HG03175 (cell line): ENCODE data around the gene C4orf50.

Experiments used
- ATAC-seq: cut with Tn5 transposase; IDR thresholded peaks from one replicate; pipeline ENCODE4 v1.9.1; 2021; ENCODE audit warnings: mild to moderate bottlenecking, moderate library complexity; ENCODE audit not compliant: unreplicated experiment

C4orf50 gene

GRCh38 chr4:6018331-6018730, at the start of gene C4orf50:
Gene C4orf50 (minus strand): TSS chr4:6018431.
- ATAC-seq: no peak

DNA sequence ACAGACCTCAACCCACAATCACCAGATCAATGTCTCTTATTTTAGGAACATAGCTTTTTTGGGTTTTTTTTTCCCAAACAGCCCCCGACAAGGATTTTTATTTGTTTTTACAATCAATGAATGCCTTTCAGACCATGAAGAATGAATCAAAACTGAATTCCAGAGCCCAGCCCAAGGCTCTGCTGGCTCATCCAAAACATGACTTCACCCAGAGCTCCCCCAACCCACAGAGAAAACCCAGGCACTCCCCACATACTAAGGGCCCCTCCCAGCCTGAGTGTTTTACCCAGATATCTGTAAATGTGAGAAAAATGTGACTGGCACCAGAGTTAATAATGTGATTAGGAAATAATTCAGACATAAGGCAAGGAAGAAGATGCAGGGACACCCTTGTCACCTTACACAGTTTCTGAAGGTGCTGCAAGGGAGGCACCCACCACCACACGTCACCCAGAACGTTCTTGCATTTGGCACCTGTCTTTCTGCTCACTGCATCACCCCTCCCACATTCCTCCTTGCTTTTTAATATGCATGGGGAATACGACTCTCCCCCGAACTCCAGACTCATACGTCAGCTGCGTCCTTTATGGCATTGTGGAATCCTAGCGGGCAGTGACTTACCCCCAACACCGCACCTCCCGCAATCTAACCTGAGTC, 47.8 kb upstream of the C4orf50 start:
- ATAC-seq: no peak

- no peak for ATAC-seq
Measured at GRCh38 chr4:6065166-6065565, 46.9 kb upstream of the C4orf50 start.

GRCh38 chr4:6064383-6064782, 46.2 kb upstream of the C4orf50 start:
- ATAC-seq: no peak

- ATAC-seq: no peak
Measured at GRCh38 chr4:6063684-6064083, 45.5 kb upstream of the C4orf50 start.

DNA sequence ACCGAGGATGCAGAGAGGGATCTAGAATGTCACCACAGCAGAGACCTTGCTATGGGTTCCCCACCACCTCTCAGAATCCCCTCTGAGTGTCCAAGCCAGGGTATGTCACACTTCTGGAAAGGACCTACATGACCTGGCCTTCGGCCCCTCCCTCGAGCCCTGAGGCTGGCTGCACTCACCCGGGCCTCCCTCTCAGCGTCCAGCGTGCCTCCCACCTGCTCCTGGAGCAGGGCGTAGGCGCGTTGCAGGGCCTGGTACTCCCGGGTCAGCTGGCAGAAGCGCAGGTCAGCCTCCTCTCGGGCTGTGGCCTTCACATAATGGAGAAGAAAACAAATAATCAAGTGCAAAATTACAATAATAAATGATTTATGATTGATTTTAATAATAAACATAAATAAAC, 43.9 kb upstream of the C4orf50 start:
- ATAC-seq: no peak

DNA sequence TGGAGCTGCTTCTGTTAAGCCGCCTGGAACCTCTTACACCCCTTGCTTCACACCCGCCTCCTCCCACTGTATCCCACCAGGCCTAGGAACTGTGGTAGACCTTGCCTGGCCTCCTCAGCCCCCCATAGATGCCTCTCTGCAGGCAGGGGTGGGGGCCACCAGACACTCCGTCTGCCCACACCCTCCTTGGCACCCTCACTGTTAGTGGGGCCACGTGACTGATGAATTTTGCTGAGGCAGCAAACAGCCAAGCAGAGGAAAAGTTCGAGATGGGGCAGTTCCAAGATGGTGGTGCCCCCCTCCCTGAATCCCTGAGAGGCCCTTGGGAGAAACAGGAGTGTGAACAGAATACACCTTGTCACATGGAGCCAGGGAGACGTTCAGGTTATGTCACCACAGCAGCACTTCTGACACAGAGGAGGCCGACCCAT, 41.2 kb upstream of the C4orf50 start:
- ATAC-seq: no peak

GRCh38 chr4:6058531-6059374, 40.5 kb upstream of the C4orf50 start:
- ATAC-seq: no peak

DNA sequence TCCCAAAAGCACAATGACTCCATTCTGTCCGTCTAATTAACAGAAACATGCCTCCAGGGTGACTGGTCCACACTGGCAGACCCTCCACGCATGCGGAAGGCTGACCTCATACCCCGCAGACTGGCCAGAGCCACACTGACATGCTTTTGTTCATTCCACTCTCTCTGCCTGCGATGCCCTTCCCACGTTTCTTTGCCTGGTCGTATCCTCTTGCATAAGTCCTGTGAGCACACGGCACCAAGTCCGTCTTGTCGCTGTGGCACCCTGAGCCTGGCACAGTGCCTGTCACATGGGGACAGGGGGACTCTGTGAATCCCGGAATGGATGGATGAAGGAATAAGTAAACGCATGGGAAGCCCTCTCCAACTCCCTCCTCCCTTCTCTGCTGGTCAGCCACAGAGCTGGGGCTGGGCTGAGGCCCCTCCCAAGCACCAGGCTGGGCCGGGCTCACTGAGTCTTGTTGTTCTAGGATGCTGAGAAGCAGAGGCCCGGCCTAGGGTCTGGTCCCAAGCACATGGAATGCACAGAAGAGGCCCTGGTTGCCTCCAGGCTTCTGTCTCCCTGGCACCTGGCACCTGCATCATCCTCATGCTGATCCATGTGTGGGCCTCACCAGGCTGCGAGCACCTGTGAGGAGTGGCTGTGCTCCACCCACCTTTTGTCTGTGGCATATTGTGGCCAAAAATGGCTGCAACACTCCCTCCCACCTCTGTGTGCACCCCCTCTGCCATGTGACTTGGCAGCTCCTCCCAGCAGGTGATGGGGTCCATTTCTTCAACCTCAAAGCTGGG, 38.9 kb upstream of the C4orf50 start:
- ATAC-seq: no peak

- no peak for ATAC-seq
Measured at GRCh38 chr4:6055436-6055835, 37.2 kb upstream of the C4orf50 start.

GRCh38 chr4:6055030-6055429, 36.8 kb upstream of the C4orf50 start:
- no peak for ATAC-seq

GRCh38 chr4:6054162-6054922, 36.1 kb upstream of the C4orf50 start:
- ATAC-seq: no peak

- no peak for ATAC-seq
Measured at GRCh38 chr4:6052679-6053078, 34.4 kb upstream of the C4orf50 start.

GRCh38 chr4:6050551-6050950, 32.3 kb upstream of the C4orf50 start:
- ATAC-seq: no peak

- ATAC-seq: no peak
Measured at GRCh38 chr4:6049985-6050384, 31.8 kb upstream of the C4orf50 start.

DNA sequence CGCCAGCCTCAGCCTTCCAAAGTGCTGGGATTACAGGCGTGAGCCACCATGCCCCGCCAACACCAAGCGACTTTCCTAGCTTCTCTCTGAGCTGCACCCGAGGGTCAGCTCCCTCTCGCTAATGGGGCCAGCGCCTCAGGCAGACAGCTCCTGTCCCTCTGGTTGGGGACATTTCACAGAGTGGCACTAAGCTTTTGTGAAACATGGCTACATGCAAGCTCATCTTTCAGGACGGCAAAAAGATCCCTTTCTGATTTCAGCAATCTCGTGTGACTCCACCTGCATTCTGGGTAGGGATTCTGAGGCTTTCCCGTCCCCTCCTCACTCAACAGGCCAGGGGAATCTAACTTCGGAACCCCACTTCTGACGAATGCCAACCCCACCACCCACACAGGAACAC, 31.0 kb upstream of the C4orf50 start:
- ATAC-seq: no peak

DNA sequence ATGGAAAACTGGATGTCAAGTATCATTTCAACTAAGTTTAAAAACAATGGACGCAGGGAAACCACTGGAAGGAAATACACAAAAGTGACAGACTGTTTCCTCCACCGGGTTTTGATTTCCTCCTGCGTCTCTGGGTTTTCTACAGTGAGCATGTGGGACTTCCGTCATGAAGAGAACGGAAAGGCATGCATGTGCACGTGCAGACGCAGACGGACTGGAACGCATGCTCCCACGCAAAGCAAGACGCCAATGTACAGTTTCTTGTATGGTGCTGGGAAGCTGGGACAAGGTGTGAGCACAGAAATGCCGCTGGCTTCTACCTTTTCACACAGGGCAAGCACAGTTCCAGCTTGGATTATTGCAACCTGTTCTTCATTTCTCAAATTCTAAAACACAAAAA, 30.3 kb upstream of the C4orf50 start:
- ATAC-seq: no peak

GRCh38 chr4:6047130-6047673, 29.0 kb upstream of the C4orf50 start:
- ATAC-seq: no peak

- ATAC-seq: no peak
Measured at GRCh38 chr4:6046526-6047129, 28.4 kb upstream of the C4orf50 start.

DNA sequence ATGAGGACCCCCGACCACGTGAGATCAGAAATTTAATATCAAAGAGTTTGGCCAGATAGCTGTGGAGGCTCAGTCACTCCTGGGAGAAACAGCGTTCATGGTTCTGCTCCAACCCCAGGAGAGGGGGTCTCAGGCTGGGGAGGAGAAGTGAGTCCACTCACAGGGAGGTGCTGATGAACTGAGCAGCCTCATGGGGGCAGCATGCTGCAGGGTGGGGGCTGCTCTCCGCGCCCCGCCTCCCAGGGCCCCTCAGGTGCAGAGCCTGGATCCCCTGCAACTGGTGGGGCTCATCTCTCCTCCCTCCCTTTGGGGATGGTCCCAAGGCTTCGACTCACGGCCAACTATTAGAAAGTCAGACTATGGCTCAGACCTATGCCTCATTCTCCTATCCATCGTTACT, 26.6 kb upstream of the C4orf50 start:
- ATAC-seq: no peak
